Activated T-cell treated with anti-CD3 and anti-CD28 coated beads, Interleukin-2, amount 50 U/mL, for 48 hours (primary cell): ENCODE data around the gene MINDY3.
"Not testable (repeated sequence)": the region's sequence is repeated elsewhere in the genome, so short reads cannot be mapped to it uniquely, and the experiment has no call there.

Experiments used
- DNase-seq, 2 experiments: peaks; one replicate each; pipeline ENCODE4 v3.0.0-alpha.2; 2020

The MINDY3 gene

DNA sequence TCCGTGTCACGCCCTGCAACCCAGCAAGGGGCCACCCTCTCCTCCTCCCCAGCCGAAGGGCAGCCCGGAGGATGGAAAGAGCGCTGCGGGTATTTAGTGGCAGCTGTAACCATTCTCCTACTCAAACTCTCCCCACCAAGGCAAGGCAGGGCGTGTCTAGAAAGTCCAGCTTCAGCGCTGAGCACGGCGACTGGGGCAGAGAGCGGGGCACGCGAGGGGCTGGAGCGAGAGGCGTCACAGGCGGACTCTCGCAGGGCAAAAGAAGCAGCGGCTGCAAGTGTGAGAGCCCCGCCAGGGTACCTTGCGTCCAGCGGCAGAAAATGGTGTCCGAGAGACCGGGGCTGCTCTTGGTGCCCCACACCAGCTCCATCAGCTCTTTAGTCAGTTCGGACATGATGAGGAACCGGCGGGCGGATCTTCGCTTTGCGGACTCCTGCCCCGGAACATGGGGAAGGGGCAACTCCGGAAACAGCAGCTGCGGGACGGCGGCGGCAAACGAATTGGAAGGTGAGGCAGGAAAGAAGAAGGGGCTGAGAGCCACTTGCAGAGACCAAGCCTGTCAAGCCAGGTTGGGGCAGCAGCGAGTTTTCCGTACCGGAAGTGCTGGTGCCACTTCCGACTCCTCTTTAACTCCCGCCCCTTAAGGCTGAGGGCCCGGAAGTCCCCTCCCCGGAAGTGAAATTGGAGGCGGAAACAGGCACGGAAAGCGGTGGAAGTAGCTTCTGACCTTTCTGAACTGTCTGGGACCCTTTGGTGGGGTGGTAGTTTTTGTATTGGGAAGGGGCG, at the start of gene MINDY3:
Gene MINDY3 (minus strand): TSS at position 602 of the 786 bp plus-strand sequence. CDS start 208 bp downstream, at position 394.
- peak; percentile 84 to 86 for DNase-seq

DNA sequence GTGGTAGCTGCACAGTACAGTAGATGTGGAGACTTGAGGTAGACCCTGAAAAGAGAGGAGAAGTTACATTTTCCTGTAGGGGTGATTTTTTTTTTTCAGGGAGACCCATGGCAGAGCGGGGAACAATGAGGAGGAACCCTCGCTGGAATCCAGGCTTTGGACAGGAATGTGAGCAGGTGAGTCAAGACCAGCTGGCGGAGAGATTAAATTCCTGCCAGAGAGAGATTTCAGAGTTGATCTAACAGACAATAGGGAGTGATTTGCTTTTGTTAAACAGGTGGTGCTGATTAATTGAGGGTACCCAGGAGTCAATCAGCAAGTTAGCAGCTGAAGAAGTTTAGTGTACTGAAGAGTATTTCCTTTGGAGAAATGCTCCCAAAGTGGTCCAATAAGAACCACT, 41.6 kb upstream of the MINDY3 start:
- DNase-seq = no peak

- DNase-seq = no peak
These were observed 37.7 kb upstream of the MINDY3 start for GRCh38 chr10:15898046-15898445.

GRCh38 chr10:15897287-15897686, 37.0 kb upstream of the MINDY3 start:
- DNase-seq = no peak

GRCh38 chr10:15896654-15897053, 36.3 kb upstream of the MINDY3 start:
- DNase-seq = no peak

DNA sequence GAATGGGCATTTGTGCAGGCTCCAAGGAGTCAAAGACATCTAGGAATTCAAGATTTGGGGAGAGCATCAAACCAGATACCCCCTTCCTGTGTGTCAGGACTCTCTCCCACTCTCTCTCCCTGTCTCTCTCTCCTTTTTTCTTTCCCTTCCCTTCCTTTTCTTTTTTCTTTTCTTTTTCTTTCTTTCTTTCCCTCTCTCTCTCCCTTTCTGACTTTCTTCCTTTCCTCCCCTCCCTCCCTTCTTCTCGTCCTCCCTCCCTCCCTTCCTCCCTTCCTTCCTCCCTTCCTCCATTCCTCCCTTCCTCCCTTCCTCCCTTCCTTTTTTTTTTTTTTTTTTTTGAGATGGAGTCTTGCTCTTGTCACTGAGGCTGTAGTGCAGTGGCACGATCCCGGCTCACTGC, 24.1 kb upstream of the MINDY3 start:
- no peak for DNase-seq

DNA sequence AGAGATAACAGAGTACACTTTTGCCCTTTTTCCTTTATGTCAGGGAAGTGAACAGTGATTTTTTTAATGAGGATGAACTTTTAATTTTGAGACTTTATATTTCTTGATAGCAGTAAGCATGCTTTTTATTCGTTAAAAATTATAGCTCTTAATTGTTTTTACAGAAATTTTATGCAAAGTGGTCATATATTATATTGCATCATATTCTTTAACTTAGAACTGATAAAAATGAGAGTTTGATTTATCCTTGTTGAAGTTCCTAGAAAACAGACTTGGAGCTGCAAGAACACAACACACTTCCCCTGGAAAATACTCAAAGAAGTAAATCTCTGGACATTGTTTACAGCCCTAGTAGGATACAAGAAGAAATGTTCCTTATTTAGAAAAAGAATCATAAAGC, 21.2 kb upstream of the MINDY3 start:
- DNase-seq = no peak

DNA sequence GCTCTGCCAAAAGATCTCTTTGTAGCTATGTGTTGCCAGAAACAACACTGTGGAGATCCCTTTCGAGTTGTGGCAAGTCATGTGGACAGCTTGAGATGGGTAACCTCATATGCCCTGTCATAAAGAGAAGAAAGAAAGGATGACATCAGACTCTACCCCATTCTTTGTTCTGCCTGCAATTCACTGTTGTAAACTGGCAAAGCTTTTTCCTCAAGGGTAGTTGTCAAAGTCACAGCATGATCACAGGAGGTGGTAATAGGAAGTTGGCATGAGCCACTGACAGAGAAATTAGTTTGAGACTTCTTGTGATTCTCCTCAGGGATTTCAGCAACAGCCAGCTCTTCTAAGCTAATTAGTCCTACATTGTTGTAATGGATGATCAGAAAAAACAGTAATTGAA, 19.4 kb upstream of the MINDY3 start:
- DNase-seq = no peak

- DNase-seq = no peak
These were observed 18.8 kb upstream of the MINDY3 start for GRCh38 chr10:15879058-15879457.

DNA sequence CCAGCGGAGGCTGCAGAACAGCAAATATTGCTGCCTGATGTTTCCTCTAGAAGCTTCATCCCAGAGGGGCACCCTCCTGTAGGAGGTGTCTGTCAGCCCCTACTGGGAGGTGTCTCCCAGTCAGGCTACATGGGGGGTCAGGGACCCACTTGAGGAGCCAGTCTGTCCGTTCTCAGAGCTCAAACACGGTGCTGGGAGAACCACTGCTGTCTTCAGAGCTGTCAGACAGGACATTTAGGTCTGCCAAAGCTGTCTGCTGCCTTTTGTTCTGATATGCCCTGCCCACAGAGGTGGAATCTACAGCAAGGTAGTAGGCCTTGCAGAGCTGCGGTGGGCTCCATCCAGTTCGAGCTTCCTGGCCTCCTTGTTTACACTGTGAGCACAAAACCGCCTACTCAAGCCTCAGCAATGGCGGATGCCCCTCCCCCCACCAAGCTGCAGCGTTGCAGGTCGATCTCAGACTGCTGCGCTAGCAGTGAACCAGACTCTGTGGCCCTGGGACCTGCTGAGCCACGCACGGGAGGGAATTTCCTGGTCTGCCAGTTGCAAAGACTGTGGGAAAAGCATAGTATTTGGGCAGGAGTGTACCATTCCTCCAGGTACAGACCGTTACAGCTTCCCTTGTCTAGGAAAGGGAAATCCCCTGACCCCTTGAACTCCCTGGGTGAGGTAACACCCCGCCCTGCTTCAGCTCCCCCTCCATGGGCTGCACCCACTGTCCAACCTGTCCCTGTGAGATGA, 17.7 kb upstream of the MINDY3 start:
- DNase-seq = no peak

DNA sequence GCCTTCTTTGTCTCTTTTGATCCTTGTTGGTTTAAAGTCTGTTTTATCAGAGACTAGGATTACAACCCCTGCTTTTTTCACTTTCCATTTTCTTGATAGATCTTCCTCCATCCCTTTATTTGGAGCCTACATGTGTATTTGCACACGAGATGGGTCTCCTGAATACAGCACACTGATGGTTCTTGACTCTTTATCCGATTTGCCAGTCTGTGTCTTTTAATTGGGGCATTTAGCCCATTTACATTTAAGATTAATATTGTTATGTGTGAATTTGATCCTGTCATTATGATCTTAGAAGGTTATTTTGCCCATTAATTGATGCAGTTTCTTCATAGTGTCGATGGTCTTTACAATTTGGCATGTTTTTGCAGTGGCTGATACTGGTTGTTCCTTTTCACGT, 16.0 kb upstream of the MINDY3 start:
- not testable (repeated sequence) for DNase-seq

DNA sequence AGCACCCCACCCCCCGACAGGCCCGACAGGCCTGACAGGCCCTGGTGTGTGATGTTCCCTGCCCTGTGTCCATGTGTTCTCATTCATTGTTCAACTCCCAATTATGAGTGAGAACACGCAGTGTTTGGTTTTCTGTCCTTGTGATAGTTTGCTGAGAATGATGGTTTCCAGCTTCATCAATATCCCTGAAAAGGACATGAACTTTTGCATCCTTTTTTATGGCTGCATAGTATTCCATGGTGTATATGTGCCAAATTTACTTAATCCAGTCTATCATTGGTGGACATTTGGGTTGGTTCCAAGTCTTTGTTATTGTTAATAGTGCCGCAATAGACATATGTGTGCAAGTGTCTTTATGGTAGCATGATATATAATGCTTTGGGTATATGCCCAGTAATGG, 12.3 kb upstream of the MINDY3 start:
- not testable (repeated sequence) for DNase-seq

GRCh38 chr10:15871823-15872222, 11.5 kb upstream of the MINDY3 start:
- no peak for DNase-seq

- no peak for DNase-seq
These were observed 9.6 kb upstream of the MINDY3 start for GRCh38 chr10:15869935-15870334.

- no peak for DNase-seq
These were observed 7.7 kb upstream of the MINDY3 start for GRCh38 chr10:15868006-15868405.

- DNase-seq = no peak
These were observed 5.0 kb upstream of the MINDY3 start for GRCh38 chr10:15865304-15865703.

DNA sequence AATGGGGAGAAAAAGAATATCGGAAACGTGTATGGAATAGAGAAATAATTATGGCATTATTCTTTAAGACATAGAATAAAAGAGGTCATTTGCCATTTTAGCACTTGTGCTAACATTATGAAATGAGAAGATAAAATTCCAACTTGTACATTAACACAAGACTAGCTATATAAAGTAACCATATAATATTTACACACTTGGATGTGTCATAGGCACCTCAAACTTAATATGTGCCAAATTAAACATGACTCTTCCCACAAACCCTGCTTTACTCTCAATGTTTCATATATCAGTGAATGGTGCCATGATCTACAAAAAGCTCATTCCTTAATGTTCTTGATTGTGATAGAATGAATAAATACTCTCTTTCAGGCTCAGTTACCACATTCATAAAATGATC, 4.1 kb upstream of the MINDY3 start:
- no peak for DNase-seq

GRCh38 chr10:15863733-15864132, 3.4 kb upstream of the MINDY3 start:
- DNase-seq = no peak

GRCh38 chr10:15863323-15863722, 3.0 kb upstream of the MINDY3 start:
- DNase-seq = no peak

GRCh38 chr10:15860692-15861201, 440 bp upstream of the MINDY3 start:
- DNase-seq = no peak

- DNase-seq = no peak
These were observed 800 bp downstream of the MINDY3 start for GRCh38 chr10:15859509-15859905.

DNA sequence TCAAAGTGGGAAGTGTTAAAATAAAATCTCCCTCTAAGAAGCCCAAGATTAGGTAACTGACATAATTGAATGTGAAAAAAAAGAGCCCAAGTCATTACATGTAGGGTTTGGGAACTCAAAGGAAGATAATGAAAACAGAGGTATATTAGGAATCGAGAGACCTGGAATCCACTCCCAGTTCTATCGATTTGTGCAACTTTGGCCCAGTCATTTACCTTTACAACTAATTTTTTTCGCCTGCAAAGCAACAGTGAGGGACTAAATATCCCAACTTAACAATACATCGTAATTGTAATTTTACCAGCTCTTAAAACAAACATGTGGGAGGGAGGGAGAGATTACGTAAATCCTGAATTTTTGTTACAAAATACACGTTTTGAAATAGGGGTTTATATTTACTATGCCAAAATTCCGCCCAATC, 1.4 kb downstream of the MINDY3 start:
- DNase-seq = no peak

- DNase-seq = no peak
These were observed 3.2 kb downstream of the MINDY3 start for GRCh38 chr10:15857107-15857575.
